HG03064 (cell line): ENCODE data around the gene BCAS3.

ENCODE experiments used
- ATAC-seq: cut with Tn5 transposase; IDR thresholded peaks from one replicate; pipeline ENCODE4 v1.9.1; 2021; ENCODE audit warnings: low read depth; ENCODE audit not compliant: unreplicated experiment

BCAS3 gene

GRCh38 chr17:61209106-61209439, 531.4 kb downstream of the BCAS3 start:
- ATAC-seq: no peak

- ATAC-seq: no peak
These were observed 531.9 kb downstream of the BCAS3 start for GRCh38 chr17:61209525-61209924.

- ATAC-seq: no peak
These were observed 533.6 kb downstream of the BCAS3 start for GRCh38 chr17:61211236-61211635.

GRCh38 chr17:61212655-61213054, 535.0 kb downstream of the BCAS3 start:
- no peak for ATAC-seq

- no peak for ATAC-seq
These were observed 537.1 kb downstream of the BCAS3 start for GRCh38 chr17:61214753-61215152.

GRCh38 chr17:61216066-61216465, 538.4 kb downstream of the BCAS3 start:
- no peak for ATAC-seq

GRCh38 chr17:61217878-61218437, 540.3 kb downstream of the BCAS3 start:
- ATAC-seq: no peak

GRCh38 chr17:61218438-61218837, 540.8 kb downstream of the BCAS3 start:
- no peak for ATAC-seq

GRCh38 chr17:61219460-61219859, 541.8 kb downstream of the BCAS3 start:
- no peak for ATAC-seq

GRCh38 chr17:61221181-61221580, 543.5 kb downstream of the BCAS3 start:
- ATAC-seq: no peak

GRCh38 chr17:61221597-61222471, 544.2 kb downstream of the BCAS3 start:
- no peak for ATAC-seq

GRCh38 chr17:61223725-61224124, 546.1 kb downstream of the BCAS3 start:
- no peak for ATAC-seq

GRCh38 chr17:61225178-61225882, 547.7 kb downstream of the BCAS3 start:
- ATAC-seq: no peak

GRCh38 chr17:61227866-61228265, 550.2 kb downstream of the BCAS3 start:
- no peak for ATAC-seq

- ATAC-seq: no peak
These were observed 552.8 kb downstream of the BCAS3 start for GRCh38 chr17:61230461-61230860.

GRCh38 chr17:61230972-61231820, 553.5 kb downstream of the BCAS3 start:
- ATAC-seq: no peak

- ATAC-seq: no peak
These were observed 555.2 kb downstream of the BCAS3 start for GRCh38 chr17:61232871-61233270.

- no peak for ATAC-seq
These were observed 556.5 kb downstream of the BCAS3 start for GRCh38 chr17:61233991-61234750.

GRCh38 chr17:61235001-61235826, 557.6 kb downstream of the BCAS3 start:
- no peak for ATAC-seq
